ENCODE measurements around the gene SLC24A4.
A peak's percentile ranks its signal among the peaks of the same experiment; 100 is the strongest.

The SLC24A4 gene

GRCh38 chr14:92323011-92323915, at the start of gene SLC24A4:
SLC24A4 (plus strand) TSS chr14:92323165; CDS start chr14:92323831, 666 bp downstream.
- H3K4me1 Mint-ChIP-seq (ENCODE audit: low read depth), result no peaks in the 10 kb centered on the region
- no peaks in the 10 kb centered on the region for H3K9me3 Mint-ChIP-seq
- H3K27me3 Mint-ChIP-seq (ENCODE audit: low read depth), result peaks cover 77% of the 10 kb centered on the region
- H3K4me3 Mint-ChIP-seq, result no peak within 1 kb of the TSS
- no peaks in the 10 kb centered on the region for H3K36me3 Mint-ChIP-seq (ENCODE audit: low read depth)
- no peak within 1 kb of the TSS for H3K27ac Mint-ChIP-seq
- DNase-seq (ENCODE audit: low spot score), result no peak

DNA sequence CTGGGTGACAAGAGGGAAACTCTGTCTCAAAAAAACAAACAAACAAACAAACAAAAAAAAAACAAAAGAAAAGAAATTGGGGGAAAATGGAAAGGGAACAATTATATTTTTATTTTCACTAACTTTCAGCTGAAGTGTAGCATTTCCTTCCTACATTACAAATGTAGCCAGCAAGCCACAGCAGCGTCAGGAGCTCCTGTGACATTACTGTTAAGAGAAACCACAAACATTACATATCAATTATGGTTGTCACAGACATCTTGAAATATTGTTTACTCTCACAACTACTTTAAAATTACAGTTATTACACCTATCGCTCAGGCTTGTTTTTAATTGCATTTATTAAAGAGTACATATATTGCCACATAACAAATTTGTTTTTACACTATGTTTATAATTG, 49.8 kb upstream of the SLC24A4 start:
- no peaks in the 10 kb centered on the region for H3K36me3 Mint-ChIP-seq (ENCODE audit: low read depth)
- H3K27me3 Mint-ChIP-seq (ENCODE audit: low read depth), result peaks cover 15% of the 10 kb centered on the region
- H3K4me1 Mint-ChIP-seq (ENCODE audit: low read depth), result no peaks in the 10 kb centered on the region
- no peak for DNase-seq (ENCODE audit: low spot score)
- H3K9me3 Mint-ChIP-seq, result no peaks in the 10 kb centered on the region
- no peak overlapping the region for H3K27ac Mint-ChIP-seq
- H3K4me3 Mint-ChIP-seq, result no peak overlapping the region

GRCh38 chr14:92274055-92274454, 48.9 kb upstream of the SLC24A4 start:
- Mint-ChIP-seq H3K36me3 (ENCODE audit: low read depth) (no peaks in the 10 kb centered on the region), H3K27ac (no peak overlapping the region), H3K27me3 (ENCODE audit: low read depth) (peaks cover 14% of the 10 kb centered on the region), H3K9me3 (no peaks in the 10 kb centered on the region), H3K4me3 (no peak overlapping the region), H3K4me1 (ENCODE audit: low read depth) (no peaks in the 10 kb centered on the region)
- no peak for DNase-seq (ENCODE audit: low spot score)

DNA sequence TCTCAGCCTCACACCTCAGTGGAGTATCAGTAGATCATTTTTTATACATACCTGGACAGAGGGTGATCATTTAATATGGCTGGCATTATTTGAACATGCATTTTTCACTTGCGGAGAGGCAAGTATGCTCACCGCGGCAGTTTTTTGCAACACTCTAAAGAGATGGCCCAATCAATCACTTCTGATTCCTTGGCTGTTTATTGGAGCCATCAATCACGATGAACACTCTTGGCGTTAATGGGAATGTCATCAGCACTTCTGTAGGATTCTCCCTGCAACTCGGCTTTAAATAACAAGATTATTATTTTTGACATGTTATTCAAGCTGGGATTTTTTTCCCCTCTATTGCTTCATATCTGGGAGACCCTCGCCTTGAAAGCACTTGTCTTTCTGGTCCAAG, 46.9 kb upstream of the SLC24A4 start:
- peaks cover 8% of the 10 kb centered on the region for H3K4me1 Mint-ChIP-seq (ENCODE audit: low read depth)
- H3K4me3 Mint-ChIP-seq, result no peak overlapping the region
- H3K9me3 Mint-ChIP-seq, result no peaks in the 10 kb centered on the region
- DNase-seq (ENCODE audit: low spot score), result no peak
- H3K27me3 Mint-ChIP-seq (ENCODE audit: low read depth), result peaks cover 5% of the 10 kb centered on the region
- H3K27ac Mint-ChIP-seq, result no peak overlapping the region
- H3K36me3 Mint-ChIP-seq (ENCODE audit: low read depth), result no peaks in the 10 kb centered on the region

DNA sequence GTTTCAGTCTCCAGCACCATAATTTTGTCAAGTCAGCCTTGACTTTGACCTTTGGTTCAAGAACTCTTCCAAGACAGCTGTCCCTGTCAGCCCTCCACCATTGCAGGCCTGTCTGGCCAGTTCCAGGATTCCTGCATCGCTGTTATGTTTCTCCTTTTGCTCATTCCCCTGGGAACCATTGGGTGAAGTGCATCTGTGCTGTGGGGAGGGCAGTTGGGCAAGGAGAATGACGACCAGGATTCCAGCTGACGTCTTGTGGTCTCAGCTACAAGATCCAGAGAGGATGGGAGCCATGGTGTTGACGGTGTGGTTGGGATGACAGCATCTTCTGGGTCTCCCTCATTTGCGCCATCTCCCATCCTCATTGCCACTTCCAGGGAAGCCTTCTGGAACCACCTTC, 45.9 kb upstream of the SLC24A4 start:
- Mint-ChIP-seq H3K36me3 (ENCODE audit: low read depth) (no peaks in the 10 kb centered on the region), H3K4me1 (ENCODE audit: low read depth) (peaks cover 9% of the 10 kb centered on the region), H3K27ac (no peak overlapping the region), H3K27me3 (ENCODE audit: low read depth) (no peaks in the 10 kb centered on the region), H3K9me3 (peaks cover 4% of the 10 kb centered on the region), H3K4me3 (no peak overlapping the region)
- no peak for DNase-seq (ENCODE audit: low spot score)

DNA sequence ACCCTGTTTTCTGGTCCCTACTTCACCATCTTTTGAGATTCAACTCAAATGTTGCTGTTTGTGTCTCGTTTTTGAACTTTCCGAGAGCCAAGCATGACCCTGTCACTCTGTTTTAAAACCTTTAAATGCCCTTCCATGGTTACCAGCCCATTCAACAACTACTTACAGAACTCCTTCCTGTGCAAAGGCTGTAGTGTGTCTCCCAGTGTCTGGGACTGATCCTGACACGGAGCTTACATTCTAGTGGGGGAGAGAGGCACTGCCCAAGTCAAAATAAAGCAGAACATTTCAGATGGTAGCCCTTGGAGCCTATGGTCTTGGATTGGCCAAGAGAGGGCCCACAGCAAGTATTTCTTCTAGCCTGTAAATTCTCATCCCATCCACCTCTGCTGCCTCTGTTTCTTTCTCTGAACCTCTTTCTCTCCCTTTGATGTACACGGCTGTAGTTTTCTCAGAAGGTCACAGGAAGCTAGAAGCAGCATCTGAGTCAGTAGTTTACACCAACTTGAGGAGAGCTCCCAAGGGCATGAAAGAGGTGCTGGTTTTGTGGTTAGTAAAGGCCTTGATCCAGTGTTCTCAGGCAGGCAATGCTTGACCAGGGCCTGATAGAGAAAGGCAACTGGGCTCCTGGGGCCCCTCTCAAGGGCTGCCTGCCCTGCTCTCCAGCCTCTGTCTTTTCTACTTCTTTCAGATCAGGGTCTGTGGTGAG, 42.3 kb upstream of the SLC24A4 start:
- peak; percentile 11 for DNase-seq (ENCODE audit: low spot score)
- peaks cover 4% of the 10 kb centered on the region for H3K9me3 Mint-ChIP-seq
- peak overlapping the region; percentile 67 for H3K27ac Mint-ChIP-seq
- no peaks in the 10 kb centered on the region for H3K36me3 Mint-ChIP-seq (ENCODE audit: low read depth)
- peak overlapping the region; percentile 59 for H3K4me3 Mint-ChIP-seq
- H3K27me3 Mint-ChIP-seq (ENCODE audit: low read depth), result no peaks in the 10 kb centered on the region
- H3K4me1 Mint-ChIP-seq (ENCODE audit: low read depth), result peaks cover 9% of the 10 kb centered on the region

DNA sequence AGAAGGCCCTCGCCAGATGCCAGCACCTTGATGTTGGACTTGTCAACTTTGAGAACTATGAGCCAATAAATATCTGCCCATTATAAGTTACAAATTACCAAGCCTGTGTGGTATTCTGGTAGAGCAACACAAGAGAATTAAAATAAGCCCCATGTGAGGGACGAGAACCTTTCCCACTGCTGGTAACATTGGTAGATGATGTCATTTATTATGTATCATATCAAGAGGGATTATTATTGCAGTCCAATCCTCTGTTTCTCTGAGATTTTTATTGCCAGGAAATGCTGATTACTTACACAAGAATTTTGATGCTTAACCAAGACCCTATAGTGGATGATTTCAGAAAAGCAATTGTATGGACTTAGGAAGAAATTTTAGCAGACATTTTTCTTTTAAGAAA, 40.3 kb upstream of the SLC24A4 start:
- no peaks in the 10 kb centered on the region for H3K27me3 Mint-ChIP-seq (ENCODE audit: low read depth)
- H3K36me3 Mint-ChIP-seq (ENCODE audit: low read depth), result no peaks in the 10 kb centered on the region
- peaks cover 4% of the 10 kb centered on the region for H3K9me3 Mint-ChIP-seq
- no peak for DNase-seq (ENCODE audit: low spot score)
- H3K27ac Mint-ChIP-seq, result no peak overlapping the region
- peaks cover 9% of the 10 kb centered on the region for H3K4me1 Mint-ChIP-seq (ENCODE audit: low read depth)
- H3K4me3 Mint-ChIP-seq, result no peak overlapping the region

DNA sequence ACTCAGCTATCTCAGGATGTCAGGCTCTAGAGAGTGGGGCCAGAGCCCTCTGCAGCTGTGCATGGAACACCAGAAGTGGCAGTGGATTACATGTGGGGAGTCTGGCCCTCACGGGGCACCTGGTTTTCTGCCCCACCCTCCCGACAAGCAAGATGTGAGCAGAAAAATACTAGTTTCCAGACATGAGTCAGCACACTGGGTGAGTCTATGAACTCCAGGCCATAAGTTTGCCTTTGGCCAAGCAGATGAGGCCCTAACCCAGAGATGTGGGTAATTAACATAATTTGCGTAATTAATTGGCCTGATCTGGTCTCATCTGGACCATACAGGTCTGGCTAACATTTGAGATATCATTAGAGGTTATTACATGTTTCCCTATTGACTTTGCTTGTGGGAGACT, 37.7 kb upstream of the SLC24A4 start:
- DNase-seq (ENCODE audit: low spot score), result no peak
- H3K9me3 Mint-ChIP-seq, result peaks cover 4% of the 10 kb centered on the region
- H3K4me1 Mint-ChIP-seq (ENCODE audit: low read depth), result peaks cover 9% of the 10 kb centered on the region
- H3K27ac Mint-ChIP-seq, result no peak overlapping the region
- H3K4me3 Mint-ChIP-seq, result no peak overlapping the region
- H3K27me3 Mint-ChIP-seq (ENCODE audit: low read depth), result peaks cover 4% of the 10 kb centered on the region
- H3K36me3 Mint-ChIP-seq (ENCODE audit: low read depth), result no peaks in the 10 kb centered on the region

GRCh38 chr14:92287987-92288386, 35.0 kb upstream of the SLC24A4 start:
- no peak overlapping the region for H3K27ac Mint-ChIP-seq
- no peaks in the 10 kb centered on the region for H3K36me3 Mint-ChIP-seq (ENCODE audit: low read depth)
- no peak for DNase-seq (ENCODE audit: low spot score)
- peaks cover 11% of the 10 kb centered on the region for H3K27me3 Mint-ChIP-seq (ENCODE audit: low read depth)
- no peaks in the 10 kb centered on the region for H3K9me3 Mint-ChIP-seq
- H3K4me3 Mint-ChIP-seq, result no peak overlapping the region
- no peaks in the 10 kb centered on the region for H3K4me1 Mint-ChIP-seq (ENCODE audit: low read depth)

GRCh38 chr14:92288994-92289660, 33.8 kb upstream of the SLC24A4 start:
- Mint-ChIP-seq H3K36me3 (ENCODE audit: low read depth) (no peaks in the 10 kb centered on the region), H3K4me3 (no peak overlapping the region), H3K27me3 (ENCODE audit: low read depth) (peaks cover 11% of the 10 kb centered on the region), H3K4me1 (ENCODE audit: low read depth) (no peaks in the 10 kb centered on the region), H3K27ac (no peak overlapping the region), H3K9me3 (no peaks in the 10 kb centered on the region)
- no peak for DNase-seq (ENCODE audit: low spot score)

- Mint-ChIP-seq H3K4me1 (ENCODE audit: low read depth) (no peaks in the 10 kb centered on the region), H3K4me3 (no peak overlapping the region), H3K27me3 (ENCODE audit: low read depth) (peaks cover 11% of the 10 kb centered on the region), H3K27ac (no peak overlapping the region), H3K9me3 (no peaks in the 10 kb centered on the region), H3K36me3 (ENCODE audit: low read depth) (no peaks in the 10 kb centered on the region)
- DNase-seq (ENCODE audit: low spot score), result no peak
These were observed 30.3 kb upstream of the SLC24A4 start for GRCh38 chr14:92292673-92293072.

DNA sequence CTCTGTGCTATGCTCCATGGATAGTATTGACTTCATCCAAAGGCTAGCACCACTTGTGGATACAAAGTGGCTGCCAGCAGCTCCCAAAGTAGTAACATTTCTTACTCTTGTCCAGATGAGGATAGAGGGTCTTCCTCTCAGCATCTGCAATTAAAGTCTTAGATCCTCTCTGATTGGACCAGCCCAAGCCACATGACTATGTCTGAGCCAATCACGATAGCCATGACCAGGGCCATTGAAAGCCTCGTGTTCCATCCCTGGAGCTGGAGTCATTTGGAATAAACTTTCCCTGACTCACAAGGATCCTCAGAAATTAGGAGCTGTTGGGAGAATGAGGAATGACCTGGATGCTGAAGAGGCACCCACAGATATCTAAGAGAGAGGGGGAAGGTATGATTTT, 28.5 kb upstream of the SLC24A4 start:
- H3K36me3 Mint-ChIP-seq (ENCODE audit: low read depth), result no peaks in the 10 kb centered on the region
- H3K9me3 Mint-ChIP-seq, result no peaks in the 10 kb centered on the region
- H3K27me3 Mint-ChIP-seq (ENCODE audit: low read depth), result peaks cover 14% of the 10 kb centered on the region
- no peak overlapping the region for H3K27ac Mint-ChIP-seq
- no peak overlapping the region for H3K4me3 Mint-ChIP-seq
- DNase-seq (ENCODE audit: low spot score), result no peak
- no peaks in the 10 kb centered on the region for H3K4me1 Mint-ChIP-seq (ENCODE audit: low read depth)

DNA sequence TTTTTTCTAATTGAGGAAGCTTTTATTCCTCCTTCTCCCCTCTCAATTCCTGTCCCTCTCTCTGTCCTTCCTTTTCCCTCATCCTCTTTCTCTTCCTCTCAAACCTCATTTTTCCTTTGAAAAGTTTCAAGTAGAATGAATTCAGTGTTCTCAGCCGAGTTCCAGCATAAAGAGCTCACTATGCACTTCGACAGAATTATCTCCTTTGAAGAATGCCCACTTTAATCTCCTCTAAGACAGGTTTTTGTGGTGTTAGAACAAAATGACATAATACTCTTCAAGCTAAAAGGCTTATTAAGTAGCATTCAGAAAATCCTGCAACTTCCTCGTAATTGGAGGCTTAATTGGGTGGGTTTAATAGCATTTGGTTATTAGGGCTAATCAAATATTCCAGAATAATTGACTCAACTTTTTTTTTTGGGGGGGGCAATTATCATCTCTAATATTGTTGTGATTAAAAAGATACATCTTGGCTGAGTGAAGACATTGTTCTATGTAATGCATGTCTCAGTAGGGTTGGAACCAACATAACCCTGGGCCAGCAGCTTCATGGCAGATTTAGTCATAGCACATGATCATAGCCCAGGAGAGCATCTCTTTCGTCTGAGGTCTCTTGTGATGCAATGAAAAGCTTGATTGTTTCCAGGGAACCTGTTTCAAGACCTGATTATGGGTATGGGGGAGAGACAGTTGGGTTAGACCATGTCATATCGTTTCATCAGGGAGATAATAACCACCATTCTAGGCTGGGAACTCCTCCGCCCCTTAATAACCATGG, 25.0 kb upstream of the SLC24A4 start:
- no peaks in the 10 kb centered on the region for H3K4me1 Mint-ChIP-seq (ENCODE audit: low read depth)
- no peak overlapping the region for H3K27ac Mint-ChIP-seq
- H3K27me3 Mint-ChIP-seq (ENCODE audit: low read depth), result peaks cover 25% of the 10 kb centered on the region
- no peaks in the 10 kb centered on the region for H3K36me3 Mint-ChIP-seq (ENCODE audit: low read depth)
- no peak for DNase-seq (ENCODE audit: low spot score)
- H3K4me3 Mint-ChIP-seq, result no peak overlapping the region
- H3K9me3 Mint-ChIP-seq, result no peaks in the 10 kb centered on the region
